ENCODE results near the gene SLC35C1.

DNA sequence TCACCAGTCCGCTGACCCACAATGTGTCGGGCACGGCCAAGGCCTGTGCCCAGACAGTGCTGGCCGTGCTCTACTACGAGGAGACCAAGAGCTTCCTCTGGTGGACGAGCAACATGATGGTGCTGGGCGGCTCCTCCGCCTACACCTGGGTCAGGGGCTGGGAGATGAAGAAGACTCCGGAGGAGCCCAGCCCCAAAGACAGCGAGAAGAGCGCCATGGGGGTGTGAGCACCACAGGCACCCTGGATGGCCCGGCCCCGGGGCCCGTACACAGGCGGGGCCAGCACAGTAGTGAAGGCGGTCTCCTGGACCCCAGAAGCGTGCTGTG is 6.1 kb downstream of the SLC35C1 start:
- TF ChIP-seq CTCF (optimal IDR thresholded peaks at IDR 0.05 in 1 of 3, IDR thresholded peaks at IDR 0.05 in 1 of 3, conservative IDR thresholded peaks at IDR 0.05 in 1 of 3; ENCODE audit: extremely low read depth in 1 of 3, insufficient read depth in 2 of 3, low read length in 3 of 3) (no peak), EZH2 (IDR thresholded peaks at IDR 0.05; ENCODE audit: low read length) (no peak)
